ENCODE results near the gene GMPPB. TPM values are rescaled to one million over a fixed set of nuclear protein-coding genes. Genes with fewer than 3 reads are reported as not detected.
"Not testable (repeated sequence)": the region's sequence is repeated elsewhere in the genome, so short reads cannot be mapped to it uniquely, and the experiment has no call there.

Gene GMPPB
- total RNA-seq, 1 donor from 2014 or later = 48.0 TPM

DNA sequence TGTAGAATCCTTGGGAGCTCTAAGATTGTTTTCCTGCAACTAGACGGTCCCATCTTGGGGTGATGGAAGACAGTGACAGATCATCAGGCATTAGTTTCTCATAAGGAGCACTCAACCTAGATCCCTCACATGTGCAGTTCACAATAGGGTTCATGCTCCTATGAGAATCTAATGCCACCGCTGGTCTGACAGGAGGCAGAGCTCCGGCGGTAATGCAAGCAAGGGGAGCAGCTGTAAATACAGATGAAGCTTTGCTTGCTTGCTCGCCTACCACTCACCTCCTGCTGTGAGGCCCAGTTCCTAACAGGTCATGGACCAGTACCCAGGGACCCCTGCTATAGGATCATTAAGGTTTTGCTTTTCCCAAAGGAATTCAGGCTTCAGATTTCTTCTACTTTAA lies 25.1 kb upstream of the GMPPB start:
- H3K27me3 Mint-ChIP-seq (ENCODE audit: low read depth); H3K27ac Mint-ChIP-seq; H3K4me3 Mint-ChIP-seq (ENCODE audit: low read depth); DNase-seq (ENCODE audit: low spot score); intact Hi-C loops (cut with micrococcal nuclease); H3K4me1 Mint-ChIP-seq (ENCODE audit: low read depth); H3K9me3 Mint-ChIP-seq: not testable (repeated sequence)
- peaks cover 23% of the 10 kb centered on the region for H3K36me3 Mint-ChIP-seq (ENCODE audit: low read depth)

GRCh38 chr3:49747792-49748480 lies 24.2 kb upstream of the GMPPB start:
- peaks cover 21% of the 10 kb centered on the region for H3K36me3 Mint-ChIP-seq (ENCODE audit: low read depth)
- H3K27me3 Mint-ChIP-seq (ENCODE audit: low read depth) = no peaks in the 10 kb centered on the region
- no peak for DNase-seq (ENCODE audit: low spot score)
- intact Hi-C loops (cut with micrococcal nuclease) = no loop called here
- H3K4me3 Mint-ChIP-seq (ENCODE audit: low read depth) = no peak overlapping the region
- H3K4me1 Mint-ChIP-seq (ENCODE audit: low read depth) = peaks cover 2% of the 10 kb centered on the region
- H3K9me3 Mint-ChIP-seq = no peaks in the 10 kb centered on the region
- H3K27ac Mint-ChIP-seq = no peak overlapping the region

GRCh38 chr3:49745986-49746385 lies 22.2 kb upstream of the GMPPB start:
- Mint-ChIP-seq H3K4me1 (ENCODE audit: low read depth) (peaks cover 2% of the 10 kb centered on the region), H3K9me3 (no peaks in the 10 kb centered on the region), H3K27me3 (ENCODE audit: low read depth) (no peaks in the 10 kb centered on the region), H3K4me3 (ENCODE audit: low read depth) (no peak overlapping the region), H3K36me3 (ENCODE audit: low read depth) (peaks cover 20% of the 10 kb centered on the region), H3K27ac (no peak overlapping the region)
- DNase-seq (ENCODE audit: low spot score) = no peak
- intact Hi-C loops (cut with micrococcal nuclease) = no loop called here

GRCh38 chr3:49740427-49740826 lies 16.7 kb upstream of the GMPPB start:
- Mint-ChIP-seq H3K27ac (no peak overlapping the region), H3K36me3 (ENCODE audit: low read depth) (peaks cover 34% of the 10 kb centered on the region), H3K9me3 (no peaks in the 10 kb centered on the region), H3K27me3 (ENCODE audit: low read depth) (no peaks in the 10 kb centered on the region), H3K4me1 (ENCODE audit: low read depth) (peaks cover 2% of the 10 kb centered on the region), H3K4me3 (ENCODE audit: low read depth) (no peak overlapping the region)
- intact Hi-C loops (cut with micrococcal nuclease) = no loop called here
- no peak for DNase-seq (ENCODE audit: low spot score)

GRCh38 chr3:49738067-49738713 lies 14.4 kb upstream of the GMPPB start:
- Mint-ChIP-seq H3K4me3 (ENCODE audit: low read depth) (no peak overlapping the region), H3K4me1 (ENCODE audit: low read depth) (no peaks in the 10 kb centered on the region), H3K9me3 (no peaks in the 10 kb centered on the region), H3K36me3 (ENCODE audit: low read depth) (peaks cover 40% of the 10 kb centered on the region), H3K27me3 (ENCODE audit: low read depth) (no peaks in the 10 kb centered on the region), H3K27ac (no peak overlapping the region)
- no peak for DNase-seq (ENCODE audit: low spot score)
- intact Hi-C loops (cut with micrococcal nuclease) = no loop called here

DNA sequence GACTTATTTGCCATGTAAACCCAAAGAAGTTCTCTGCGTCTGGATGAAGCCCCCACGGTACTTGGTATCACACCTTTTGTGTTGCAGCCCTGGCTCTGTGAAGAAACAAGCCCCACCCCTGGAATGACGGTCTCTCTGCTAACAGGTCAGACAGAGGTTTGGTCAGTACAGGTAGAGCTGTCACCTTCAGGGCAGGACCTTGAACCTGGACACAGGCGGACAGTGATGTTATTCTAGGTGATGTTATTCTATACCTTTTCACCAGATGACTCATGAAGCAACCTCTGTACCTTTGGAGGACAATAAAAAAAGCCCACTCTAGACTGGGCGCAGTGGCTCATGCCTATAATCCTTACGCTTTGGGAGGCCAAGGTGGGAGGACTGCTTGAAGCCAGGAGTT lies 11.0 kb upstream of the GMPPB start:
- no peak overlapping the region for H3K4me3 Mint-ChIP-seq (ENCODE audit: low read depth)
- H3K27ac Mint-ChIP-seq = no peak overlapping the region
- H3K27me3 Mint-ChIP-seq (ENCODE audit: low read depth) = no peaks in the 10 kb centered on the region
- DNase-seq (ENCODE audit: low spot score) = no peak
- H3K9me3 Mint-ChIP-seq = no peaks in the 10 kb centered on the region
- H3K36me3 Mint-ChIP-seq (ENCODE audit: low read depth) = peaks cover 59% of the 10 kb centered on the region
- intact Hi-C loops (cut with micrococcal nuclease) = no loop called here
- H3K4me1 Mint-ChIP-seq (ENCODE audit: low read depth) = no peaks in the 10 kb centered on the region

DNA sequence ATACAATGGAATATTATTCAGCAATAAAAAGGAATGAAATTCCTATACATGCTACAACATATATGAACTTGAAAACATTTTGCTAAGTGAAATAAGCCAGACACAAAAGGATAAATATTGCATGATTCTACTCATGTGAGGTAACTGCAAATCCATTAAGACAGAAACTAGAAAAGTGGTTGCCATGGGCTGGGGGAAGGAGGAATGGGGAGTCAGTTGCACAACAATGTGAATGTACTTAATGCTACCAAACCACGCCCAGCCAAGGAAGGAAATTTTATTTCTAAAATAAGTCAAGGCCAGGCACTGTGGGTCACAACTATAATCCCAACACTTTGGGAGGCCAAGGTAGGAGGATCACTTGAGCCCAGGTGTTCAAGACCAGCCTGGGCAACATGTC lies 9.8 kb upstream of the GMPPB start:
- Mint-ChIP-seq H3K27ac (no peak overlapping the region), H3K27me3 (ENCODE audit: low read depth) (no peaks in the 10 kb centered on the region), H3K4me1 (ENCODE audit: low read depth) (no peaks in the 10 kb centered on the region), H3K4me3 (ENCODE audit: low read depth) (no peak overlapping the region), H3K36me3 (ENCODE audit: low read depth) (peaks cover 56% of the 10 kb centered on the region), H3K9me3 (no peaks in the 10 kb centered on the region)
- no peak for DNase-seq (ENCODE audit: low spot score)
- intact Hi-C loops (cut with micrococcal nuclease) = no loop called here

- Mint-ChIP-seq H3K27ac (no peak overlapping the region), H3K27me3 (ENCODE audit: low read depth) (no peaks in the 10 kb centered on the region), H3K36me3 (ENCODE audit: low read depth) (peaks cover 51% of the 10 kb centered on the region), H3K4me1 (ENCODE audit: low read depth) (no peaks in the 10 kb centered on the region), H3K4me3 (ENCODE audit: low read depth) (no peak overlapping the region), H3K9me3 (no peaks in the 10 kb centered on the region)
- DNase-seq (ENCODE audit: low spot score) = no peak
- intact Hi-C loops (cut with micrococcal nuclease) = no loop called here
Measured at GRCh38 chr3:49732597-49732996, 8.8 kb upstream of the GMPPB start.

DNA sequence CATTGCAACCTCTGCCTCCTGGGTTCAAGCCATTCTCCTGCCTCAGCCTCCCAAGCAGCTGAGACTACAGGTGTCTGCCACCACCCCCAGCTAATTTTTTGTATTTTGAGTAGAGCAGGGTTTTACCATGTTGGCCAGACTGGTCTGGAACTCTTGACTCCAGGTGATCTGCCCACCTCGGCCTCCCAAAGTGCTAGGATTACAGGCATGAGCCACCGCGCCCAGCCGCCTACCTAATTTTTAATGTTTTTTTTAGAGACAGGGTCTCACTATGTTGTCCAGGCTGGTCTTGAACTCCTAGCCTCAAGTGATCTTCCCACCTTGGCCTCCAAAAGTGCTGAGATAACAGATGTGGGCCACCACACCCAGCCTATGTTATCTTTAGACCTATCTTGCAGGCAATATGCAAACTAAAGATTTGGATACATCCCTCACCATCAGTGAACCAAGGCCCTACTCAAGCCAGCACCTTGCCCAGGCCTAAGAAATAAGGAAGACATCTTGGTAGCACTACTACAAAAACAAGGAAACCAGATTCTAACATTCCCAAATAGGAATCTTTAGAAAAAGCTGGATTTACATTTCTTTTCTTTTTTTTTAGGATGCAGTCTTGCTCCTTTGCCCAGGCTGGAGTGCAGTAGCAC lies 6.3 kb upstream of the GMPPB start:
- Mint-ChIP-seq H3K4me1 (ENCODE audit: low read depth) (no peaks in the 10 kb centered on the region), H3K27me3 (ENCODE audit: low read depth) (no peaks in the 10 kb centered on the region), H3K9me3 (no peaks in the 10 kb centered on the region), H3K36me3 (ENCODE audit: low read depth) (peaks cover 39% of the 10 kb centered on the region), H3K27ac (no peak overlapping the region), H3K4me3 (ENCODE audit: low read depth) (no peak overlapping the region)
- DNase-seq (ENCODE audit: low spot score) = no peak
- intact Hi-C loops (cut with micrococcal nuclease) = no loop called here

- Mint-ChIP-seq H3K36me3 (ENCODE audit: low read depth) (peaks cover 30% of the 10 kb centered on the region), H3K27ac (no peak overlapping the region), H3K4me3 (ENCODE audit: low read depth) (no peak overlapping the region), H3K4me1 (ENCODE audit: low read depth) (peaks cover 3% of the 10 kb centered on the region), H3K9me3 (no peaks in the 10 kb centered on the region), H3K27me3 (ENCODE audit: low read depth) (no peaks in the 10 kb centered on the region)
- intact Hi-C loops (cut with micrococcal nuclease) = no loop called here
- DNase-seq (ENCODE audit: low spot score) = no peak
Measured at GRCh38 chr3:49727924-49728361, 4.2 kb upstream of the GMPPB start.

DNA sequence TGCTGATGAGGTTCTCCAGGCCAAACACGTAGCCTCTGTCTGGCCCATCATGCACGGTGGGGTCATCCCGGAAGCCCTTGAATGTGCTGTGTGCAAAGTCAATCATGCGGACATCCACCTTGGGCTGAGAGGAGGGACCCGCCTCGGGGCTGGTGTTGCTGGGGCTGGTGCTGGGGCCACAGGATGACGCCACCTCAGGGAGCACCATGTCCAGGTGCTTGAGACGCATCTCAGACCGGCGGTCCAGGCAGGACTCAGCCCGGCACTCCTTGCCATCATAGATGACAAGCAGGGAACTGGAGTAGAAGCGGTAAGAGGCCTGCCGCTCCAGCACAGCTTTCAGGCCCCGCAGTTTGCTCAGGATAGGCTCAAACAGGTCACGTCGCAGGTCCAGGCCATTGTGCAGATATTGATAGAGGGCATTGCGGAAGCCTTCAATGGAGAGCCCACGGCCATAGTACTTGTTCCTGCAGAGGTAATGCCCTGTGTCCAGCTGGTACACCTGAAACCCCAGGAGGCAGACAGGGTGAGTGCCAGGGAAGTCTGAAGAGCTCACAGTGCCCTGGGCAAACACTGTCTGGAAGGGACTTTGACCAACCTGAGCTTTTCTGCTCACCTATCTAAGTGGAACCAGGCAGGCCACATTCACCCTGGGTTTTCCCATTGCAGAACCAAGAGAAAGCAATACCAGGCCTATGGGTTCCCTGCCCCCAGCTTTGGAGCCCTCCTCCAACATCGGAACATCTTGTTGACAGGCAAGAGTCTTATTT lies 3.6 kb upstream of the GMPPB start:
- intact Hi-C loops (cut with micrococcal nuclease) = no loop called here
- DNase-seq (ENCODE audit: low spot score) = no peak
- peaks cover 8% of the 10 kb centered on the region for H3K4me1 Mint-ChIP-seq (ENCODE audit: low read depth)
- H3K27me3 Mint-ChIP-seq (ENCODE audit: low read depth) = no peaks in the 10 kb centered on the region
- no peaks in the 10 kb centered on the region for H3K9me3 Mint-ChIP-seq
- H3K4me3 Mint-ChIP-seq (ENCODE audit: low read depth) = no peak overlapping the region
- peaks cover 29% of the 10 kb centered on the region for H3K36me3 Mint-ChIP-seq (ENCODE audit: low read depth)
- H3K27ac Mint-ChIP-seq = no peak overlapping the region

- no peak overlapping the region for H3K27ac Mint-ChIP-seq
- H3K4me1 Mint-ChIP-seq (ENCODE audit: low read depth) = peaks cover 12% of the 10 kb centered on the region
- H3K36me3 Mint-ChIP-seq (ENCODE audit: low read depth) = peaks cover 33% of the 10 kb centered on the region
- DNase-seq (ENCODE audit: low spot score) = no peak
- intact Hi-C loops (cut with micrococcal nuclease) = no loop called here
- no peaks in the 10 kb centered on the region for H3K27me3 Mint-ChIP-seq (ENCODE audit: low read depth)
- no peaks in the 10 kb centered on the region for H3K9me3 Mint-ChIP-seq
- no peak overlapping the region for H3K4me3 Mint-ChIP-seq (ENCODE audit: low read depth)
Measured at GRCh38 chr3:49725906-49726681, 2.3 kb upstream of the GMPPB start.
